ENCODE measurements around the gene ELK3. TPM values are rescaled to one million over a fixed set of nuclear protein-coding genes. Genes with fewer than 3 reads are reported as not detected.

The ELK3 gene
- total and polyA plus RNA-seq, 9 of the 15 experiments (the other 6 are each of a cell fraction or from before 2014, with no cell fraction given), result 1.5 to 5.5 (median 2.9) TPM

- no peak for DNase-seq (ENCODE audit: extremely low read depth in 1 of 4, low spot score in 3 of 4)
- Histone ChIP-seq H3K27ac (ENCODE audit: extremely low read depth, low read depth, low read length) (no peak overlapping the region), H3K9me1 (ENCODE audit: control insufficient read depth, insufficient read depth, low read length) (no peaks in the 10 kb centered on the region), H3K36me3 (ENCODE audit: control insufficient read depth, insufficient read depth, low read length) (no peaks in the 10 kb centered on the region), H3K27me3 (ENCODE audit: control insufficient read depth in 2 of 2, insufficient read depth in 2 of 2, low read length in 2 of 2) (peaks cover 8 to 40% of the 10 kb centered on the region in 2 experiments), H3K4me1 (replicated peaks in 1 of 2; ENCODE audit: control insufficient read depth in 2 of 2, insufficient read depth in 2 of 2, low read length in 2 of 2) (no peaks in the 10 kb centered on the region), H3K9ac (ENCODE audit: insufficient read depth in 1 of 2, low read depth in 2 of 2, low read length in 2 of 2) (no peak overlapping the region), H2AFZ (ENCODE audit: low read depth, low read length) (no peak overlapping the region), H3K79me2 (ENCODE audit: control insufficient read depth, insufficient read depth, low read length) (no peaks in the 10 kb centered on the region), H3K9me3 (replicated peaks; ENCODE audit: control insufficient read depth, insufficient read depth, low read depth, low read length) (no peaks in the 10 kb centered on the region), H4K20me1 (replicated peaks; ENCODE audit: control insufficient read depth, insufficient read depth, low read length) (no peaks in the 10 kb centered on the region), H3K4me2 (ENCODE audit: insufficient read depth, low read length) (no peak overlapping the region), H3K4me3 (no peak overlapping the region)
- CTCF ChIA-PET (ENCODE audit: low intra/inter-chr PET ratio), result no interaction called here
- ATAC-seq, result no peak
- FAIRE-seq, result no peak
- intact Hi-C loops (cut with micrococcal nuclease), result no loop called here
- TF ChIP-seq PTRF (tag; IDR thresholded peaks at IDR 0.05) (no peak), SOX6 (IDR thresholded peaks at IDR 0.05) (no peak), PTTG1 (tag; IDR thresholded peaks at IDR 0.05; ENCODE audit: low read depth) (no peak), STAT6 (CRISPR knock-in tag; IDR thresholded peaks at IDR 0.05) (no peak), ZNF24 (IDR thresholded peaks at IDR 0.05) (peak; percentile 80)
- WGBS (ENCODE audit: insufficient coverage, low coverage, missing lambda C conversion rate), result 6% methylated on average over 2 of the region's 2 CpGs
- POLR2A ChIA-PET, result interaction anchor here (1.1 kb wide), 1 partner anchor 24 kb away, joined by 3 read pairs; no protein-coding TSS in a partner anchor
- in situ Hi-C loops (cut with MboI), result no loop called here
- BruUV-seq (replicated peaks), result no TSS peak
Measured at GRCh38 chr12:96166765-96167164, 27.4 kb upstream of the ELK3 start.
